ENCODE measurements around the gene GGT7.

The GGT7 gene

GRCh38 chr20:34880215-34880850, 7.7 kb upstream of the GGT7 start:
- no peak for TF ChIP-seq CTCF (IDR thresholded peaks at IDR 0.05)

GRCh38 chr20:34876406-34877282, 4.0 kb upstream of the GGT7 start, which contains the start of gene ACSS2:
ACSS2 (plus strand) TSS chr20:34876612; CDS start chr20:34876646, 34 bp downstream.
- TF ChIP-seq CTCF (IDR thresholded peaks at IDR 0.05): no peak

GRCh38 chr20:34875642-34876405, 3.2 kb upstream of the GGT7 start:
- TF ChIP-seq CTCF (IDR thresholded peaks at IDR 0.05): no peak; the same call in 1 of the 2 replicates

- TF ChIP-seq CTCF (IDR thresholded peaks at IDR 0.05): peak; percentile 89
These were observed 1.5 kb upstream of the GGT7 start for GRCh38 chr20:34874094-34874654.

GRCh38 chr20:34873583-34874093, 982 bp upstream of the GGT7 start:
- TF ChIP-seq CTCF (IDR thresholded peaks at IDR 0.05): no peak

- no peak for TF ChIP-seq CTCF (IDR thresholded peaks at IDR 0.05)
These were observed 562 bp downstream of the GGT7 start for GRCh38 chr20:34871966-34872621.

Measured in LNCAP (cell line).